ENCODE data around the gene RCOR1.

RCOR1 gene

GRCh38 chr14:102778338-102779083 lies 186.1 kb downstream of the RCOR1 start:
- no peak for DNase-seq (ENCODE audit: low read depth)
- H3K4me3 ChIP-seq (ENCODE audit: low read depth, low read length): peak overlapping the region; percentile 65

GRCh38 chr14:102779084-102779462 lies 186.6 kb downstream of the RCOR1 start:
- no peak for DNase-seq (ENCODE audit: low read depth)
- H3K4me3 ChIP-seq (ENCODE audit: low read depth, low read length): peak overlapping the region; percentile 65

DNA sequence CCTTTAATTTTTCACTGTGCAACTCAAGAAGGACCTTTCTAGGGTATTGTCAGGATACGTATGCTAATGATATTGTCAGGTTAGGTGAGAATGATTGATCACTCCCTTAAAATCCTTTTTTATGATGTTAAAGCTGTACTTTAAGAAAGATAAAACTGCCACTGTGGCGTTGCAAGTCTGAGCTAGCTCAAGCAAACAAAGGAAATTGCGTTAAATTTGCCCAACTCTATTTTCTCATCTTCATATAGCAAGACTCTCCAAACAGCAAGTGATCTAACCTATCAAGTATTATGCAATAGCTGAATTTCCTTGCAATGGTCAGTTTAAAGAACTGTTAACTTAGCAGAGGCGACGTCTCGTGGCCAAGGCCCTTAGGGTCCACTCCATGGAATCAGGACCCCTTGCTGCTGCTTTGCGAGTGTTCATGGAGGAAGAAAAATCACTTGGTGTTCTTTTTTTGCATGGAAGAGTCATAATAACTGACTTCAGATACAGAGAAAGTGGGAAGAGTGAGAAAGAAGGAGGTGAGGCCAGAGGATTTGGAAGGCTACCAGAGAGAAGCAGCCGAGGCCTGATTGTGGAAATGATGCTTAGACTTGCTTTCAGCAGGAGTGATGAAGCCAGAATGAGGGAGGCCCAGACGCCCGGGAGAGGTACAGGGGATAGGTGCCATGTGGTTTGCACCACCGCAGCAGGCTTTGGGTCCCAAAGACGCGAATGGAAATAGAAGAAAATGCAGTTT lies 187.3 kb downstream of the RCOR1 start:
- no peak for DNase-seq (ENCODE audit: low read depth)
- no peak overlapping the region for H3K4me3 ChIP-seq (ENCODE audit: low read depth, low read length)

Measured in skeletal muscle cell (primary cell).